Stimulated activated CD8-positive, alpha-beta memory T cell treated with anti-CD3 and anti-CD28 coated beads, Interleukin-2, amount 100 ng/mL, for 1 hour (primary cell): ENCODE results near the gene TMEM236.

Experiments
- DNase-seq, 2 donors: peaks; one replicate each; pipeline ENCODE4 v3.0.0-alpha.2; 2020; ENCODE audit warnings: low read depth in 2 of 2

Gene TMEM236

DNA sequence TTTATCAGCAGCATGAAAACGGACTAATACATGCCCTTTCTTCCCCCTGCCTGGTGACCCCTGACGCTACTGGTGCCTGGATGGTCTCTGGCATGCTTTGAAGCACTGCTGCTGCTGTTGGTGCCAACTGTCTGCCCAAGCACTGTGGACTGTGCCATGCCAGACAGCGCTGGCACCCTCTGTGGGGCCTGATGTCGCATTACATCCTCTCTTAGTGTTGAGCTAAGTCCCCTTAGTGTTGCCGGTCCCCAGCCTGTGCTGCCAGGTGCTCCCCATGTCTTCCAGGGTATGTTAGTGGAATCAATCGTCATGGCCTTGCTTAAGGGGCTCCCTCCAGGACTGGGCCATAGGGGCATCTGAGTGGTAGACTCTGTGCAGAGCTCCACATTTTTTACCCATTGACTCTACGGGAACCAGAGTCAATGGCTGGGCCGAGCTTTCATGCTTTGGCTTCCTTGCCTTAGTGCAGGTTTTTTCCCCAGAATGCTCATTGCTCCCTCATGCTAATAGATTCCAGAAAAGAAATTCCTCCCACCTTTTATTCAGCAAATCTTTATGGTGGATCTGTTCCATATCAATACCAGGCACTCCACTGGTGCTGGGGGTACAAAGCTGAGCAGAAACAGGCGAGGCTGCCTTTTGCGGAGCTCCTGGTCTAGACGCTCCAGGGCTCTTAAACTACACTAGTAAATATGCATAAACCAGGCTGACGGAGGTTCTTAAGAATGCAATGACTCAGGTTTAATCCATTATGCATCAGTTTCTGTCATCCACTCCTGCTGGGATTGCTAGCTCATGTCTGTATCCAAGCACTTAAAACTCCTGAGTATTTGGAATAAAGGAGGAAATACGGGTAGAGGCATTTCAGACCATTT, 35.3 kb downstream of the TMEM236 start:
- DNase-seq = no peak

DNA sequence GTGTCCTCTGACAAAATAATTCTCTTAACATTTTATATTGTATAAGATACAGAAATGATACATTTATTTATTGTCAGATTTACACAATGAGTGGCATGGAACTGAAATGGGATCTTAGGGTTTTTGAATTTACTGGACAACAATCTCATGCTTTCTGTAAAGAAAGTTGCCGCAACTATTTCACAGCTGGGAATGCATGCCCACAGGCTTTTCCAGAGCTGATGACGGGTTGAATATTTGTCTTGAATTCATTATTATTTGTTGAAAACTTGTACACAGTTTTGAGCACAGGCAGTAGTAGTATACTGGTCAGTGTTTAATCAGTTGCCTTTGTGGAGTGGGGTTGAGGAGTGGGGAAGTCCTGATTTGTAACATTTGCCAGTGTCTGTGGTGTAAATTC, 36.6 kb downstream of the TMEM236 start:
- DNase-seq = no peak

DNA sequence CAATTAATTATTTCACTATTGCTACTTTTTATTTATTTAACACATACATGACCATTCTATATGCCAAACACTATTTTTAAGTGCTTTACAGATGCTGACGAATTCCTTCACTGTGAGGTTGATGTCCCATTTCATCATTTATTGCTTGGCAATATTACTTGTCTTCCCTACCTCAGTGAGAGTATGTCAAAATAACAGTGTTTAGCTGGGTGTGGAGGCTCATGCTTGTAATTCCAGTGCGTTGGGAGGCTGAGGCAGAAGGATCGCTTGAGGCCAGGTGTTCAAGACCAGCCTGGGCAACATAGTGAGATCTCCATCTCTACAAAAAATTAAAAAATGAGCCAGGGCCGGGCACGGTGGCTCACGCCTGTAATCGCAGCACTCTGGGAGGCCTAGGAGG, 37.4 kb downstream of the TMEM236 start:
- DNase-seq = no peak

DNA sequence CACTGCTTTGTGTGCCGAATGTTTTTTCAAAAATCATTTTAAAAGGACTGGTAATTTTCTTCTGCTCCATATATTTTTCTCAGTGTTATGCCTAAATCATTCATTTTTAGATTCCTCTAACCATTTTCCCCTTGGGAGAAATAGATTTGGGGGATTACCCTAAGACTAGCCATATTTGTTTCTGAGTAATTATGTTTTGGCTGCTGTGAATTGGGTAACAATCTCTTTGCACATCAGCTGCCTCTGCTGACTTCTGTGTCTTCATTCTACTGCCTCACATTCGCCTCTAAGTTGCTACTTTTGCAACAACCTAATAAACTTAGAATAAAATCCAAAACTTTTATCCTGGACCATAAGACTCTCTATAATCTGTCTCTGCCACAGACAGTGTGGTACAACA, 38.6 kb downstream of the TMEM236 start:
- no peak for DNase-seq

DNA sequence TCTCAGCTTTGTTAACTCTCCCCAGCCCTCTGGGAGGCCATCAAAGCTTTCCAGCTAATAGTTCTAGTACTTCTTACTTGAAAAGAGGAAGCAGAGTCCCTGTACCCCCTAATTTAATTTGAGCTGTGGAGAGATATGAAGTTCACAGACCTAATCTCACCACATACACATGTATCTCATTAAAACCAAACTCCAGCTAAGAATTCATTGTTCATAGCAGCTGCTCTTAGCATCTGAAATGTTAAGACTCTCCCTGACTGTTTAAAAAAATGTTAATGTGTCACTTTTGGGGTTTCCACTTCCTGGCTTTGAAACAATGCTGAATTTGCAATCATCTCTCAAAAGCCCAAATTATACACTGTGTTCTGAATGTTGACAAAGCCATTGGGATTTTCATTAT, 41.0 kb downstream of the TMEM236 start:
- DNase-seq = no peak

DNA sequence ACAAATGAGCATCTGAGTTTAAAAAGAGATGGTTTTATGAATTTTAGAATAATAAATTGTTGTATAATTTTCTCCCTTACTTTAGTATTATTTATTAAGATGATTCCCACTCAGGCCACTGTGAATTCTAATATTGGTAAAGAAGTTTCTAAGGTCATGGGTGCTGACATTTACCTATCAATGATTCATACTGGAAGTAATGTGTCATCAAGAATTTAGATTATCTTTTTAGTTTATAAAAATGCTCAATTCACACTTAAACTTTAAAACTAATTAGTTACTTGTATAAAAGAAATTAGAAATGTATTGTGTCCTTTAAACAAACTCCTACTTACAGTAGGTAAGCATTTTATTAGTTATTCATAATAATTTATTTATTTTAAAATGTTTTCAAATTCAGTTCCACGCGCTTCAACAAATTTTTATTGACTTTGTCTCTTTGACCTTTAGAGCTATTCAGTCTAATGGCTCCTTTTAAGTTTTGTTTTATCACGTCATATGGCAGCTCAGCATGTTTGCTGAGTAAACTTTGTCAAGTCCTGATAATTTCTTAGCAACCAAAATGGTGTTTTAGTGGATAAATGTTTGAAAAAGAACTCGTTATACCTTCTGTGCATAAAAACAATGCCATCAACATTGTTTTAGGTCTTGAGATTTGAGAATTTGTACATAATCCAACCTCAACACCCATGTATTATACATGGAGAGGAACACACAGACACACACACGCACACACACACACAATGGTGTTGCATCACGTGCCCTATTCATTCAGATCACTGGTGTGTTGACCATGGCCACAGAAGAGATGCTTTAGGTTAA, 42.0 kb downstream of the TMEM236 start:
- no peak for DNase-seq

DNA sequence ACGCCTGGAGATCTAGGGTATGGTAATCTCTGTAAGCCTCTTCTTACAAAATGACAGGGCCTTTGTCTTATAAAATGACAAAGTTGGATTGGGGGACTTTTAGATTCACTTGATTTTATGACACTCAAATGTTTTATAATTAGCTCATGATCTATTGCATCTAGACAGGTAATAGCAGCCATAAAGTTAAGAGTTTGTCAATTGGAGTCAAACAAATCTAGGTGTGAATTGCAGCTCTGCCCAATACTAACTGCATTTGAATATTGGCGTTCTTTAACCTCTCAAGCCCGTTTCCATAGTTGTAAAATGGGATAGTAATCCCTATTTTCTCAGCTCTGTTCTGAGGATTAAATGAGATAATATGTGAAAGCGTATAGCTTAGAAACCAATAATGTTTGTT, 43.1 kb downstream of the TMEM236 start:
- no peak for DNase-seq

DNA sequence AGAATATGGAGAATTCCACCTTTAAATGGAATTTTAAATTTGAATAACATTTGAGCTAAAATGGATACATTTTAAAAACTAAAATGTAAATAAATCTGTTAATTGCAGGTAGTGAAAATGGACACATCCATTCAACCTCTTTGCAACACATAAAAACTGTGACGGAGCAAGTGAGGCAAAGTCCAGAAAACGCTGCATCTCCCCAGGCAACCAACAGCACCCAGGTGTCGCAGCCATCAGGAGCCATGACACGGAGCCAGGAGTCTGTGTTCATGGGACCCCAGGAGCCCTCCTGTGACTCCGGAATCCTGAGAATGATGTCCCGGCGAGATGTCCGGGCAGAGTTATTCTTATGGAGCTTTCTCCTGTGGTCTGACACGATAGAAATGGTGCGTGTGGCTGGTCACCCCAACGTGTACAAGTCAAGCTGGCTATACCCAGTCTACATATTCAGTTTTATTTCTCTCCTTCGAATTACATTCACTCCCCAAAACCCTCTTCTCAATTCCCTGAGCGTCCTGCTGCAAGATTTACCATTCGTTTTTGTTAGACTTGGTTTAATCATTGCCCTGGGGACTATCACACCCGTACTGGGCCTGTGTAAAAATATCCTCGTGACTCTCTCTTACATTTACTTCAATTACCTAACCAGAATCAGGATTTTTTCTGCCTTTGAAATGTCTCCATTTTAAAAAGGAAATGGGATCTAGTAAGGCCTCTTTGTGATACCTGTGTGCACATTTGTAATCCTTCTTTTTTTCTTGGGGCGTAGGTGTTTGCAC, 44.0 kb downstream of the TMEM236 start:
- no peak for DNase-seq

DNA sequence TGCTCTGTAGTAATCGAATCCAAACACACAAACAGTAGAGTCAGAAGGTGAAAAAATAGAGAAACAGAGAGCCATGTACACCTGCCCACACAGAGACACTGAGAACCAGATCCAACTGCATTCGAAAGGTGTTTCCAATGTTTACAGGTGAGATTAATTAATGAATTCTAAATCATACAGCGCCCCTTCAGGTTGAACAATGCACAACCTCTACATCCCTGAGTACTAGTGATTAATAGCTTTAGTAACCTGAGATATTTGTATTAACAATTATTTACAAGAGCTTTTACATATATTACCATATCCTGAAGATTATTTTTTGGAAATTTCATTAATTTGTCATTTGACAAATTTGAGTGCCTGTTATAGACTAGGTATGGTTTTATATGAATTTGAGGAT, 49.5 kb downstream of the TMEM236 start:
- no peak for DNase-seq

DNA sequence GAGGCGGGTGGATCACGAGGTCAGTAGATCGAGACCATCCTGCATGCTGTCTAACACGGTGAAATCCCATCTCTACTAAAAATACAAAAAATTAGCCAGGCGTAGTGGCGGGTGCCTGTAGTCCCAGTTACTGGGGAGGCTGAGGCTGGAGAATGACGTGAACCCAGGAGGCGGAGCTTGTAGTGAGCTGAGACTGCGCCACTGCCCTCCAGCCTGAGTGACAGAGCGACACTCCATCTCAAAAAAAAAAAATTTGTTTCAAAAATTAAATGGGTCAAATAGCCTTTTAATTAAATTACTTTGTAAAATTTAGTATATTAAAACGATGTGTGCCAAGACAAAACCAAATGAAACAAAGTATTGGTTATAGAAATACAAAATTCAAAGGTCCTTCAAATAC, 50.3 kb downstream of the TMEM236 start:
- DNase-seq = no peak

DNA sequence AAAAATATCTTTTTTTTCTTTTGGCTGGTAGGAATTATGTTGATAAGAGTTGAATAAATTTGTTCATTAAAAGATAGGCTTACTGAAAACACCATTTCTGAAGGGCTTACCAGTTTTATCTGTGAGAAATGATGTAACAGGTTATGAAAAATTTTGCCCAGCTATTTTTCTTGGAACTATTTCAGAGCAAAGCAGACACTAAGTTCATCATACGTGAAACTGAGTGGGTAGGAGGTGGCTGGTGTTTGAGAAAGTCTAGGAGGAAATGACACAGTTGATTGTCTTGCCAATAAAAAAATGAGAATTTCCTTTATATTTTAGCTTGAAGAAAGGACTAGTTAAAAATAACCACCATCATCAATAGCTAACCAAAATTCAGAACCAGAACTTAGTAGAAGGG, 51.0 kb downstream of the TMEM236 start:
- no peak for DNase-seq

DNA sequence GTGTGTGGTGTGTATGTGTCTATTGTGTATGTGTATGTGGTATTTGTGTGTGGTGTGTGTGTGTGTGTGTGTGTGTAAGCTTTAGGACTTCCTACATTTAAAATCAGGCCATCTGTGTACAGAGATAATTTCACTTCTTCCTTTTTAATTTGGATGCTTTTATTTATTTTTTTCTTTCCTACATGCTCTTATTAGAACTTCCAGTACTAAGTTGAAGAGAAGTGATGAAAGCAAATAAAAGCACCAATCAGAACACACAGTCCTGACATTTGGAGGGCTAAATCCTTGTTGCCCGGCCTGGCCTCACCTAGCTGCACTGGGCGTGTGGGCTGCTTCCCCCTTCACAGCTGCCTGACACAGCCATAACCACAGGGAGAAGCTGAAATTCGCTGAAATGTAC, 53.3 kb downstream of the TMEM236 start:
- no peak for DNase-seq

DNA sequence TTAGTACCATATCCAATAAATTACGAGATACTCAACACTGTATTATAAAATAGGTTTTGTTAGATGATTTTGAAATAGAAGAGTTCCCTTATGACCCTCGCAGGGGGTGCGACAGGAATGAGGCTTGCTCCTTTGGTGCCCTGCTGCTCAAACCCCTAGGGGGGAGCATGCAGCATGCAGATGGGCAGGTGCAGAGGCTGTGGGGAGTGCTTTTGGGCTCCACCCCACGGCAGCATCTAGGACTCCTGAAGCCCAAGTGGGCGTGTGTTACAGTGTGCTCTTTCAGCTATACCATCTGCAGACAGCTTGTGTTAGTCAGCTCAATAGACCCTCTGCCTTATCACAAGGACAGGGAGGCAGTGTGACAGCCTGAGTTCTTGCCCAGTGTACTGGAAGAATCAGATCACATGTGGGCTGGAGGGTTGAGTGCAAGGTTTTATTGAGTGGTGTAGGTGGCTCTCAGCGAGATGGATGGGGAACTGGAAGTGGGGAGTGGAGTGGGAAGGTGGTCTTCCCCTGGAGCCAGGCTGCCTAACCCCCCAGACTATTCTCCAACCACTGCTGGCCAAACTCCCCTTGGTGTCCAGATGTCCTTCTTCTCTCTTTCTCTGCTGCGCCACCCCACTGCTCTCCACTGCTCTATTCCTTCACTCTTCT, 54.0 kb downstream of the TMEM236 start:
- no peak for DNase-seq

DNA sequence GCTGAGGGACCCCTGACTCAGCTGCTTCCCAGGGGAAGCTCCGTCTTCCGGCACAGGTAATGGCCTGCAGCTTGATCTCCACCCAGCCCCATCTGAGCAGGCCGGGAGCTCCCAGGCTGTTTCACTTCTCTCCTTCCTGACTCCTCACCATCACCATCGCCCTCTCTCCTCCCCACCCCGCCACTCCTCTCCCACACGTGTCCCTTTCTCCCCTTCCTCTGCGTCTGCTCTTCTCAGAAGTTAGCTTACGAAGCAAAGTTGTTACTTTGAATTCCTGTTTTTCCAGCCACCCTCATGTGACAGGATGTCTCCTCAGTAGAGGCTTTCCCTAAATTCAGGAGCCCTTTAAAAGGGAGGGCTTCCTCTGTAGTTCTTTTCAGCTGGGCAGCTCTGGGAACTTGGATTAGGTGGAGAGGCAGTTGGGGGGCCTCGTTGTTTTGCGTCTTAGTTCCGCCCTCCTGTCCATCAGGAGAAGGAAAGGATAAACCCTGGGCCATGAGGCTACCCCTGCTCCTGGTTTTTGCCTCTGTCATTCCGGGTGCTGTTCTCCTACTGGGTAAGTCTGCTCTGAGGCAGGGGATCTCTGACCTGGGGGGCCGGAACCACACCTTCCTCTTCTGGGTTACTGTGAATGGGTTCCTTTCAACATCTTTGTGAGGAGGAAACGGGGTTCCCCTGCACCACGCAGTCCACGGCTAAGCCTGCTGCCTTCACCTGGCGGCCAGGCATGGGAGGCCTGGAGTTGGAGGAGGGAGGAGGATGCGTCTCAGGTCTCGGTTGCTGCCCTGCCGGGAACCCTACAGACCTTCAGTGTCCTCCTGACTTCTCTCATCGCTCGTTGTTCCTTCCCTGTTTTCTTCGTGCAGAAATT, 57.2 kb downstream of the TMEM236 start, which contains the start of gene MRC1:
MRC1 (plus strand) TSS at position 378 of the 871 bp plus-strand sequence; CDS start at position 496, 118 bp downstream.
- no peak for DNase-seq

DNA sequence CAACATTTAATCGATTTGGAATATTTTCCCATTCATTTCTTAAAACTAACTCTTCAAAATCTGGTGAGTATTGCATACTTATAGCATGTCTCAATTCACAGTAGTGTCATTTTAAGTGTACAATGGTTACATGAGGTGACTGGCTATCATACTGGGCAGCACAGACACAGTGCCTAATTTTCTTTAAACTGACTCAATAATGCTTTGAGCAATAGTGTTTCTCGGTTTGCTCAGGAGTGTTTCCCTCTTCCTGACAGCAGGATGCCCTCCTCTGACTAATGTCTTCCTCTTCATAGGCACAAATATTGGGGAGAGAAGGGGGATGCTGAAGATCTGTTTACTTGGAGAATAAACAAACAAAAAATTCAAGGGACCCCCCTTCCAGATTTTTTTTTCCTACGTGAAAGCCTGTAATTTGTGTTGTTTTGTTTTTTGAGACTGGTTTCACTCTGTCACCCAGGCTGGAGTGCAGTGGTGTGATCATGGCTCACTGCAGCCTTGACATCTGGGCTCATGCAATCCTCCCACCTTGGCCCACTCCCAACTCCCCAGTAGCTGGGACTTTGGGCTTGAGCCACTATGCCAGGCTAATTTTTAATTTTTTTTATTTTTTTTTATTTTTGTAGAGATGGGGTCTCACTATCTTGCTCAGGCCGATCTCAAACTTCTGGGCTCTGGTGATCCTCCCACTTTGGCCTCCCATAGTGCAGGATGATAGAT, 59.3 kb downstream of the TMEM236 start:
- no peak for DNase-seq

DNA sequence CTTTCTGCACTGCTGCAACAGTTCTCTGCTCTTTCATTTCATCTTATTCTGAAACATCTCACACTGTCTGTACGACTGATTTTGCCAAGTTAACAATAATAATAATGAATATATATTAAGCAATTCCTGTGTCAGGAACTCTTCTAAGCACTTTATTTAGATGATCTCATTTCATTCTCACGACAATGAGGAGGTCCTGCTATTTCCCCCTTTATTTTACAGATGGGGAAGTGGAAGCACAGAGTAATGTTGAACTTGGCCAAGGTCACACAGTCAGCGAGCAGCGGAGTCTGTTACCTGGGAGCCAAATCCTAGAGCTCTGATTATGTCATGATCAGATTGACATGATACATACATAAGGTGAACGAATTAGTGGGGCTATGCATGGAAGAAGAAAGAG, 63.0 kb downstream of the TMEM236 start:
- DNase-seq = no peak

DNA sequence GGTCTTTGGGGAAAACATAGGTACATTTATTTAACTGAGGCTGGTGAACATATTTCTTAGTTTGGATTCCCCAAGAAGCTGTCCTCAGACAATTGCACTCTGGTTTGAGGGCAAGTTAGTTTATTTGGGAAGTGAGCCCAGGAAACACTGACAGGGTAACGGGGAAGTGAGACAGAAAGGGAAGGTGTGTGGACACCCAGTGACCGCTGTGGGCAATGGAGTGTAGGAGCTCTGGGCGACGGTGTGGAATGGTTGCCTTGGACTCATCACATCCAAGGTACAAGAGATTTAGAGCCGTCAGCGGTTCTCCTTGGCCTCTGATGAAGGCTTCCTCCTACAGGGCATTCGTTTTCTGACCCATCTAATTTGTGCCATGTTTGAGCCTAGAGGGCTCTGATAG, 64.2 kb downstream of the TMEM236 start:
- no peak for DNase-seq

DNA sequence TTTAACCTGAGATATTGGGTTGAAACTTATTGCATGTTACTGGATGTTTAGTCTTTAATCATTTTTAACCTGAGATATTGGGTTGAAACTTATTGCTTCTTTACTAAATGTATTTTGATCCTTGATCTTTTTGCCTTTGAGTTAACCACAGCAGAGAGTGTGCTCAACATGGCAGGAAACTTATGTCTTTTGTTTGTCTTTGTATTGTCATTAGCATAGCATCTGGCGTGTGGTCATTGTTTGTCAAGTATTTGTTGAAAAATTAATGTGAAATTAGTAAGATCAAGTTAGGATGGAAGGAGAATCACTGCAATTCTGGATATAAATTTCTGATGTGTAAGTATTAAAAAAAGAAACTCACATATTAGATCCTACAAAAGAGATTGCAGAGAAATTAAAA, 65.3 kb downstream of the TMEM236 start:
- DNase-seq = no peak

DNA sequence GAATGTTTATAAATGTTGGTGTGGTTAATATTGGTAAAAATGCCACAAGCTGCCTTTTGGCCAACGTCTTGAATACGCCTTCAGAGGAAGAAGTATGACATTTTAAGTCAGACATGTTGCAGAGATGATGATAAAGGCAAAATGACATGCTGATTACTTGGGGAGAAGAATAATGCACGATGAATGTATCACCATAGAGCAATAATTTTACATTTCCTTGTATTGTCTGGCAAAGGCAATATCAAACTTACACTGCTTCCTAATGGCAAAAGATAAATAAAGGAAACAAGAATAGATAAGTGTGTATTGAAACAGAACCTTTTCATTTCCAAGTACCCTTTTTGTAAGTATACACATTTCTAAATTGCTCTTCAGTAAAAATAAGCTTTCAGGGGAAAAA, 65.8 kb downstream of the TMEM236 start:
- DNase-seq = no peak

DNA sequence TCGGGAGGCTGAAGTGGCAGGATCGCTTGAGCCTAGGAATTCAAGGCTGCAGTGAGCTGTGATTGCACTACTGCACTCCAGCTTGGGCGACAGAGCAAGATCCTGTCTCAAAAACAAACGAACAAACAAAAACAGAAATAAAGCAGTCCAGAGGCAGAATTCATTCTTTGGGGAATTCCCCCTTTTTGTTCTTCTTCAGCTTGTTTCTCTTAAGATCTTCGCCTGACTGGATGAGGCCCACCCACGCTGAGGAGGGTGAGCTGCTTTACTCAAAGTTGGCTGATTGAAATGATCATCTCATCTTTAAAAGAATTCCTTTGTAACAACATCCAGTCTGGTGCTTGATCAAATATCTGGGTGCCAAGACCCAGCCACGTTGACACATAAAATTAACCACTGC, 67.8 kb downstream of the TMEM236 start:
- no peak for DNase-seq
